VCaP (cell line): Measurements from ENCODE around the gene TSNAX.

Source experiments
- H3K27ac ChIP-seq: fragments of 450-650 bp; 2 replicates; pipeline ENCODE4 v1.5.1; 2017
- CTCF ChIP-seq: fragments of 450-650 bp; conservative IDR thresholded peaks from 2 replicates; pipeline ENCODE4 v1.5.1; 2017; ENCODE audit warnings: mild to moderate bottlenecking, moderate library complexity

The TSNAX gene

GRCh38 chr1:231553320-231553719 is 24.9 kb downstream of the TSNAX start:
- TF ChIP-seq CTCF = no peak
- no peak overlapping the region for H3K27ac ChIP-seq

GRCh38 chr1:231554969-231555368 is 26.5 kb downstream of the TSNAX start:
- no peak for TF ChIP-seq CTCF
- no peak overlapping the region for H3K27ac ChIP-seq

- no peak overlapping the region for H3K27ac ChIP-seq
- TF ChIP-seq CTCF = no peak
Observed at GRCh38 chr1:231557411-231557810, 28.9 kb downstream of the TSNAX start.

- TF ChIP-seq CTCF = no peak
- no peak overlapping the region for H3K27ac ChIP-seq
Observed at GRCh38 chr1:231557898-231558707, 29.6 kb downstream of the TSNAX start.

- TF ChIP-seq CTCF = no peak
- no peak overlapping the region for H3K27ac ChIP-seq
Observed at GRCh38 chr1:231558708-231559185, 30.3 kb downstream of the TSNAX start.

- H3K27ac ChIP-seq = no peak overlapping the region
- no peak for TF ChIP-seq CTCF
Observed at GRCh38 chr1:231561647-231562383, 33.3 kb downstream of the TSNAX start.

GRCh38 chr1:231563247-231563646 is 34.8 kb downstream of the TSNAX start:
- no peak for TF ChIP-seq CTCF
- H3K27ac ChIP-seq = no peak overlapping the region
